Omental fat pad (tissue), 4 donors: Measurements from ENCODE around the gene ARID5B. TPM values are rescaled to one million over a fixed set of nuclear protein-coding genes. Genes with fewer than 3 reads are reported as not detected.

Experiments
- ATAC-seq: fragments of 150-250 bp; one replicate; pipeline ENCODE4 v1.9.1; 2016; ENCODE audit warnings: mild to moderate bottlenecking, moderate library complexity; ENCODE audit not compliant: low FRiP score
- DNase-seq: peaks from one replicate; pipeline ENCODE4 v3.0.0-alpha.2; 2019; ENCODE audit warnings: low spot score
- total RNA-seq, 4 donors: library from RNA; depleted of rRNA; stranded (reverse); fragments of >200 nt; gene quantifications; one replicate each; pipeline ENCODE4 v1.1.0, GENCODE V29; 2016
- TF ChIP-seq, protein P1 (sequence below), 3 donors: fragments of 450-650 bp; IDR thresholded peaks; one replicate each; pipeline ENCODE4 v1.5.1; 2016 to 2017; ENCODE audit warnings: antibody characterized with exemption in 3 of 3, mild to moderate bottlenecking in 3 of 3, moderate library complexity in 2 of 3

ARID5B gene
- total RNA-seq, 4 donors from 2014 or later: 57.5 to 163 (median 123) TPM

DNA sequence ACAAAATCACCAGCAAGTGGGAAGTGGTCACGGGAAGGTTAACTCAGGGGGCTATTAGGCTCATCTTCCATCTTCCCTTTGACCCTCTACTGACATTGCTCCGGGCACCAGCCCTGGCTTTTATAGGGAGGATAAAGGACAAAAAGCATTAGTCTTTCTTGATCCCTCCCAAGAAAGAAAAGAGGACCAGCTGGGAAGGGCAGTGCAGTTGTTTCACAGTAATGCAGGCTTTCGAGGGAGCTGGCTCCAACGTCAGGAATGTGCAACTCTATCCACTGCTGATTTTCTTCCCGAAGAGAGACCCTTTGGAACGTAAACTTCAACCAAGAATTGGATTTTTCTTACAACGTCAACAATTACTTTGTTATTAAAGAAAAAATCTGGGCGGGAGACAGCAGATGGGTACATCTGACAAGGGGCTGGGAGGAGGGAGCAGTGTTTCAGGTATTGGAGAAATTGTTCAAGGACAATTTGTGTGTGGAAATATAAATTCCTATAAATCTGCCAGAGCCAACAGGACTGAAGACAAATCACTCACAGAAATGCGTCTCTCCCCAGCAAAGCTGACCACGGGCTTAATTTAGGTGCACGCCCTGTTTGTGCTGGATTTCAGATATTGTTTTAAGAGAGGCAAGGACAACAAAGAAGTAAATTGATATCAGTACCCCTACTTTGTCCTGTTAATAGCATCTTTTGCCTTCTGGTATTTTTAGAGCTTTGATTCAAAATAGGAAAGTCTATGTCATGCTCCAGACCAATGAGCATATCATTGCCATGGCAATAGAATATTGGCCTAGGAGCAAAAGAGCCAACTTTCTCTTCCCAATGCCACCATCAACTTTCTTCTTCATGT is 23.4 kb upstream of the ARID5B start:
- no peak for ATAC-seq
- TF ChIP-seq, protein P1, sequence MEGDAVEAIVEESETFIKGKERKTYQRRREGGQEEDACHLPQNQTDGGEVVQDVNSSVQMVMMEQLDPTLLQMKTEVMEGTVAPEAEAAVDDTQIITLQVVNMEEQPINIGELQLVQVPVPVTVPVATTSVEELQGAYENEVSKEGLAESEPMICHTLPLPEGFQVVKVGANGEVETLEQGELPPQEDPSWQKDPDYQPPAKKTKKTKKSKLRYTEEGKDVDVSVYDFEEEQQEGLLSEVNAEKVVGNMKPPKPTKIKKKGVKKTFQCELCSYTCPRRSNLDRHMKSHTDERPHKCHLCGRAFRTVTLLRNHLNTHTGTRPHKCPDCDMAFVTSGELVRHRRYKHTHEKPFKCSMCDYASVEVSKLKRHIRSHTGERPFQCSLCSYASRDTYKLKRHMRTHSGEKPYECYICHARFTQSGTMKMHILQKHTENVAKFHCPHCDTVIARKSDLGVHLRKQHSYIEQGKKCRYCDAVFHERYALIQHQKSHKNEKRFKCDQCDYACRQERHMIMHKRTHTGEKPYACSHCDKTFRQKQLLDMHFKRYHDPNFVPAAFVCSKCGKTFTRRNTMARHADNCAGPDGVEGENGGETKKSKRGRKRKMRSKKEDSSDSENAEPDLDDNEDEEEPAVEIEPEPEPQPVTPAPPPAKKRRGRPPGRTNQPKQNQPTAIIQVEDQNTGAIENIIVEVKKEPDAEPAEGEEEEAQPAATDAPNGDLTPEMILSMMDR (IDR thresholded peaks at IDR 0.05): no peak

GRCh38 chr10:61878740-61879068 is 22.8 kb upstream of the ARID5B start:
- TF ChIP-seq, protein P1 (IDR thresholded peaks at IDR 0.05): no peak
- DNase-seq (no peak), ATAC-seq (no peak)

More for the DNA sequence above, 23.4 kb upstream of the ARID5B start:
- DNase-seq: no peak

- TF ChIP-seq, protein P1 (IDR thresholded peaks at IDR 0.05): no peak
- DNase-seq (no peak), ATAC-seq (no peak)
Measured at GRCh38 chr10:61882621-61883370, 18.7 kb upstream of the ARID5B start.

DNA sequence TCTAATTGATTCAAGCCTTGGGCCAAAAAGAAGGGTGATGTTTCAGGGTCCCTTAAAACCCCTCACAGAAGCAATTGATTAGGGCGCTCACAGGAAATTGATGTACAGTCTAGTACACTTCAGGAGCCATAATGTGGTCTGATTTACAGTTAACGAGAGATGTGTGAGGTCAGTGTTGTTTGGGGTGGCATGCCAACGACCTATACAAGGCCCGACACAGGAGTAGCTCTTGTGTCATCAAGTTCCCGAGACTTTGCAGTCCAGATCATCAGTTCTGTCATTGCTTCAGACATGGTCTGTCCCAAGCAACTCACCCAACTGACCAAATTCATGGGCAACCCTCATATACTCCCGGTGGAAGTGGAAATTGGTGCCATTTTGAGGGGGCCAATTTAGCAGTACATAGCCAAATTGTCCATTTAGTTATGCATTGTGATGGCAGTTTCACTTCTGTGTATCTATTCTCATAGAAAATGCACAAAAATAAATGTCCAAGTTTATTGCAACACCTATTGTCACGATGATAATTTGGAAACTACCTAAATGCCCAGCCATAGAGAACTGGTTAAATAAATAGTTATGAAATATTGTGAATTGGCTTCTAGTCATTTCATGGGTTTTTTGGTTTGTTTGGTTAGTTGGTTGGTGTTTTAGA is 18.0 kb upstream of the ARID5B start:
- ATAC-seq: no peak
- TF ChIP-seq, protein P1 (IDR thresholded peaks at IDR 0.05): no peak

GRCh38 chr10:61887772-61888171 is 13.7 kb upstream of the ARID5B start:
- no peak for ATAC-seq
- DNase-seq: no peak
- TF ChIP-seq, protein P1 (IDR thresholded peaks at IDR 0.05): no peak

More for the DNA sequence above, 18.0 kb upstream of the ARID5B start:
- DNase-seq: no peak

DNA sequence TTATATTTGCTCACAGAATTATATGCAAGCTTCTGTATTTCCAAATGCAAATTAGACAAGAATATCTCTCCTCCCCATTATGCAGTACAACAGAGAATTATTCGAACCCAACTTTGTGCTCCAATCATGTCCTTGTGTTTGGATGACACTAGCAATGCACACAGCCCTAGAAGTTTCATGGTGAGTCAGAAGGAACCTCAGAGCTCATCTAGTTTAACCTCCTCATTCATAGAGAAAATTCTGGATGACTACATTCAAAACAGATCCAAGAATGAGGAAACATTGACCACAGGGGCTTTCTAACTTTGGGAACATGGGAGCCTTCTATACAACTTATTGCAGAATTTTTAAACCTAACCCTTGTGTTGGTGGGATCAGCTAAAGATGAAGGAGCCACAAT is 12.8 kb upstream of the ARID5B start:
- no peak for DNase-seq
- ATAC-seq: no peak
- TF ChIP-seq, protein P1 (IDR thresholded peaks at IDR 0.05): no peak
